Right atrium auricular region (tissue), 2 donors: Measurements from ENCODE around the gene TATDN3. TPM values are rescaled to one million over a fixed set of nuclear protein-coding genes. Genes with fewer than 3 reads are reported as not detected.
"Not testable (repeated sequence)": the region's sequence is repeated elsewhere in the genome, so short reads cannot be mapped to it uniquely, and the experiment has no call there.

Source experiments
- DNase-seq: peaks from one replicate; pipeline ENCODE4 v3.0.0-alpha.2; 2019; ENCODE audit warnings: low spot score
- H3K27ac ChIP-seq, 2 donors: fragments of 200-600 bp; sonication (generic); 1 replicate in 1 of 2; 2 replicates in 1 of 2; pipeline ENCODE4 v1.5.1; 2016 to 2019
- H3K27me3 ChIP-seq, 2 donors: fragments of 200-600 bp; sonication (generic); one replicate each; pipeline versions ENCODE4 v1.5.1 to v1.6.0; 2017 to 2019
- H3K36me3 ChIP-seq: fragments of 200-600 bp; sonication (generic); one replicate; pipeline ENCODE4 v1.5.1; 2016
- H3K4me1 ChIP-seq, 2 donors: fragments of 200-600 bp; sonication (generic); one replicate each; pipeline versions ENCODE4 v1.5.1 to v1.6.0; 2017 to 2019
- H3K4me3 ChIP-seq, 2 donors: fragments of 200-600 bp; sonication (generic); 1 replicate in 1 of 2; 2 replicates in 1 of 2; pipeline ENCODE4 v1.5.1; 2017 to 2019; ENCODE audit warnings: mild to moderate bottlenecking in 1 of 2, moderate library complexity in 1 of 2
- H3K9me3 ChIP-seq, 2 donors: fragments of 200-600 bp; sonication (generic); one replicate each; pipeline ENCODE4 v1.5.1; 2019
- CTCF ChIP-seq, 2 donors: fragments of 200-600 bp; sonication (generic); IDR thresholded peaks; one replicate each; pipeline ENCODE4 v1.5.1; 2019; ENCODE audit warnings: antibody characterized with exemption in 2 of 2
- total RNA-seq, 2 donors: library from RNA; depleted of rRNA; stranded (reverse); fragments of >200 nt; gene quantifications; one replicate each; pipeline ENCODE4 v1.1.0, GENCODE V29; 2016

Gene TATDN3
- total RNA-seq, 2 donors from 2014 or later, result 12.6 to 39.6 TPM

- DNase-seq, result no peak
- H3K36me3 ChIP-seq, result peaks cover 3% of the 10 kb centered on the region
- H3K4me1 ChIP-seq, result no peaks in the 10 kb centered on the region
- H3K27ac ChIP-seq, result no peak overlapping the region
- no peaks in the 10 kb centered on the region for H3K27me3 ChIP-seq
- H3K4me3 ChIP-seq, result no peak overlapping the region
- TF ChIP-seq CTCF (IDR thresholded peaks at IDR 0.05), result no peak
- peaks cover 0 to 24% of the 10 kb centered on the region in 2 donors for H3K9me3 ChIP-seq
Observed at GRCh38 chr1:212769459-212770167, 22.1 kb upstream of the TATDN3 start.

DNA sequence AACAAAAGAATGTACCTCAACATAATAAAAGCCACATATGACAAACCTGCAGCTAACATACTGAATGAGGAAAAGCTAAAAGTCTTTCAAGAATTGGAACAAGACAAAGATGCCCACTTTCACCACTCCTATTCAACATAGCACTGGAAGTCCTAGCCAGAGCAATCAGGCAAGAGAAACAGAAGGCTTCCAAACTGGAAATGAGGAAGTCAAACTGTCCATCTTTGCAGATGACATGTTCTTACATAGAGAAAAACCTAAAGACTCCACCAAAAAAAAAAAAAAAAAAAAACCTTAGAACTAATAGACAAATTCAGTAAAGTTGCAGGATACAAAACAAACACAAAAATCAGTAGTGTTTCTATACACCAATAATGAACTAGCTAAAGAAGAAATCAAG, 20.4 kb upstream of the TATDN3 start:
- Histone ChIP-seq H3K27ac (no peak overlapping the region), H3K4me1 (no peaks in the 10 kb centered on the region), H3K4me3 (no peak overlapping the region), H3K27me3 (no peaks in the 10 kb centered on the region), H3K9me3 (peaks cover 0 to 24% of the 10 kb centered on the region in 2 donors), H3K36me3 (peaks cover 3% of the 10 kb centered on the region)
- no peak for TF ChIP-seq CTCF (IDR thresholded peaks at IDR 0.05)
- no peak for DNase-seq

DNA sequence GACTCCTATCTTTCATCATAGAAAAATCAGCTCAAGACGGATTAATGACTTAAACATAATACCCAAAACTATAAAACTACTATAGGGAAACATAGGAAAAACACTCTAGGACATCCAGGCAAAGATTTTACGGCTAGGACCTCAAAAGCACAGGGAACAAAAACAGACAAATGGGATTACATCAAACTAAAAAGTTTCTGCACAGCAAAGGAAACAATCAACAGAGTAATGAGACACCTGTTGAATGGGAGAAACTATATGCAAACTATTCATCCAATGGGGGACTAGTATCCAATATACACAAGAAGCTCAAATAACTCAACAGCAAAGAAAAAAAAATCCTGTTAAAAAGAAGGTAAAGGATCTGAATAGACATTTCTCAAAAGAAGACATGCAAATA, 18.7 kb upstream of the TATDN3 start:
- Histone ChIP-seq H3K4me1 (no peaks in the 10 kb centered on the region), H3K4me3 (no peak overlapping the region), H3K36me3 (peaks cover 3% of the 10 kb centered on the region), H3K27me3 (no peaks in the 10 kb centered on the region), H3K9me3 (peaks cover 0 to 24% of the 10 kb centered on the region in 2 donors), H3K27ac (no peak overlapping the region)
- DNase-seq, result no peak
- no peak for TF ChIP-seq CTCF (IDR thresholded peaks at IDR 0.05)

GRCh38 chr1:212774584-212774983, 17.1 kb upstream of the TATDN3 start:
- peaks cover 0 to 10% of the 10 kb centered on the region in 2 donors for H3K9me3 ChIP-seq
- H3K36me3 ChIP-seq, result peaks cover 3% of the 10 kb centered on the region
- H3K27me3 ChIP-seq, result no peaks in the 10 kb centered on the region
- no peak for DNase-seq
- H3K27ac ChIP-seq, result no peak overlapping the region
- no peak for TF ChIP-seq CTCF (IDR thresholded peaks at IDR 0.05)
- no peaks in the 10 kb centered on the region for H3K4me1 ChIP-seq
- H3K4me3 ChIP-seq, result no peak overlapping the region

DNA sequence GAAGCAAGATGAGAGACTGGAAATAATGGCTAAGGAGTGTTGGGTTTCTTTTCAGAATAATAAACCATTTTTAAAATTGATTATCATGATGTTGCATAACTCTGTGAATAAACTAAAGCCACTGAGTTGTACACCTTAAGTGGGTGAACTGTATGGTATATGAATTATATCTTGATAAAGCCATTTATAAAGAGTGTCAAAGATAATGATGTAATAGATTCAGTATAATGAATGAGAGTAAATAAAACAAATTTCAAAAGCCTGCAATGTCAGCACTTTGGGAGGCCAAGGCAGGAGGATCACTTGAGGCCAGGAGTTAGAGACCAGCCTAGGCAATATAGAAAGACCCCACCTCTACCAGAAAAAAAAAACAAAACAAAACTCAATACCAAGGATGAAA, 16.5 kb upstream of the TATDN3 start:
- DNase-seq, result no peak
- Histone ChIP-seq H3K27ac (no peak overlapping the region), H3K4me3 (no peak overlapping the region), H3K27me3 (no peaks in the 10 kb centered on the region), H3K9me3 (peaks cover 0 to 4% of the 10 kb centered on the region in 2 donors), H3K4me1 (no peaks in the 10 kb centered on the region), H3K36me3 (peaks cover 3% of the 10 kb centered on the region)
- no peak for TF ChIP-seq CTCF (IDR thresholded peaks at IDR 0.05)

GRCh38 chr1:212777151-212777550, 14.5 kb upstream of the TATDN3 start:
- TF ChIP-seq CTCF (IDR thresholded peaks at IDR 0.05), result no peak
- Histone ChIP-seq H3K4me1 (no peaks in the 10 kb centered on the region), H3K36me3 (peaks cover 7% of the 10 kb centered on the region), H3K4me3 (no peak overlapping the region), H3K9me3 (no peaks in the 10 kb centered on the region), H3K27ac (no peak overlapping the region), H3K27me3 (no peaks in the 10 kb centered on the region)
- DNase-seq, result no peak

GRCh38 chr1:212779086-212779485, 12.6 kb upstream of the TATDN3 start:
- not testable (repeated sequence) for DNase-seq, H3K36me3 ChIP-seq, H3K27me3 ChIP-seq, H3K4me1 ChIP-seq, H3K27ac ChIP-seq, H3K9me3 ChIP-seq, H3K4me3 ChIP-seq
